HG03469 (cell line): ENCODE measurements around the gene SHD.

Experiments used
- ATAC-seq: cut with Tn5 transposase; IDR thresholded peaks from one replicate; pipeline ENCODE4 v1.9.1; 2021; ENCODE audit warnings: mild to moderate bottlenecking, moderate library complexity, moderate number of reproducible peaks; ENCODE audit not compliant: unreplicated experiment

SHD gene

GRCh38 chr19:4295972-4296771 lies 17.1 kb downstream of the SHD start:
- ATAC-seq, result no peak

- no peak for ATAC-seq
Measured at GRCh38 chr19:4297901-4298809, 19.1 kb downstream of the SHD start.

- ATAC-seq, result no peak
Measured at GRCh38 chr19:4298810-4299550, 19.9 kb downstream of the SHD start.

GRCh38 chr19:4300589-4300988 lies 21.5 kb downstream of the SHD start:
- no peak for ATAC-seq

GRCh38 chr19:4301590-4302242 lies 22.6 kb downstream of the SHD start:
- ATAC-seq, result no peak

GRCh38 chr19:4302243-4302640 lies 23.2 kb downstream of the SHD start, which contains the start of gene TMIGD2:
TSS of gene TMIGD2 (minus strand) at chr19:4302389. CDS start at chr19:4302385, 4 bp downstream.
- ATAC-seq, result no peak

GRCh38 chr19:4303819-4304537 lies 24.9 kb downstream of the SHD start:
- no peak for ATAC-seq

- ATAC-seq, result no peak
Measured at GRCh38 chr19:4304538-4305256, 25.6 kb downstream of the SHD start, which contains the start of gene FSD1. TSS of gene FSD1 (plus strand) at chr19:4304598. CDS start at chr19:4304747, 149 bp downstream.

- no peak for ATAC-seq
Measured at GRCh38 chr19:4305257-4305612, 26.2 kb downstream of the SHD start.

- no peak for ATAC-seq
Measured at GRCh38 chr19:4305659-4306058, 26.6 kb downstream of the SHD start.

GRCh38 chr19:4310247-4311121 lies 31.4 kb downstream of the SHD start:
- no peak for ATAC-seq

GRCh38 chr19:4313847-4314490 lies 34.9 kb downstream of the SHD start:
- ATAC-seq, result no peak

- ATAC-seq, result no peak
Measured at GRCh38 chr19:4316956-4317355, 37.9 kb downstream of the SHD start.

- ATAC-seq, result no peak
Measured at GRCh38 chr19:4318460-4318859, 39.4 kb downstream of the SHD start.

GRCh38 chr19:4319067-4319718 lies 40.1 kb downstream of the SHD start:
- no peak for ATAC-seq

GRCh38 chr19:4320419-4320818 lies 41.4 kb downstream of the SHD start:
- ATAC-seq, result no peak

- ATAC-seq, result no peak
Measured at GRCh38 chr19:4322942-4323665, 44.0 kb downstream of the SHD start.
